Inflammatory macrophage (primary cell): Measurements from ENCODE around the gene ZNF507.
A peak's percentile ranks its signal among the peaks of the same experiment; 100 is the strongest.

Experiments used
- DNase-seq, 2 donors: peaks; one replicate each; pipeline ENCODE4 v3.0.0-alpha.2; 2020 to 2022

ZNF507 gene

DNA sequence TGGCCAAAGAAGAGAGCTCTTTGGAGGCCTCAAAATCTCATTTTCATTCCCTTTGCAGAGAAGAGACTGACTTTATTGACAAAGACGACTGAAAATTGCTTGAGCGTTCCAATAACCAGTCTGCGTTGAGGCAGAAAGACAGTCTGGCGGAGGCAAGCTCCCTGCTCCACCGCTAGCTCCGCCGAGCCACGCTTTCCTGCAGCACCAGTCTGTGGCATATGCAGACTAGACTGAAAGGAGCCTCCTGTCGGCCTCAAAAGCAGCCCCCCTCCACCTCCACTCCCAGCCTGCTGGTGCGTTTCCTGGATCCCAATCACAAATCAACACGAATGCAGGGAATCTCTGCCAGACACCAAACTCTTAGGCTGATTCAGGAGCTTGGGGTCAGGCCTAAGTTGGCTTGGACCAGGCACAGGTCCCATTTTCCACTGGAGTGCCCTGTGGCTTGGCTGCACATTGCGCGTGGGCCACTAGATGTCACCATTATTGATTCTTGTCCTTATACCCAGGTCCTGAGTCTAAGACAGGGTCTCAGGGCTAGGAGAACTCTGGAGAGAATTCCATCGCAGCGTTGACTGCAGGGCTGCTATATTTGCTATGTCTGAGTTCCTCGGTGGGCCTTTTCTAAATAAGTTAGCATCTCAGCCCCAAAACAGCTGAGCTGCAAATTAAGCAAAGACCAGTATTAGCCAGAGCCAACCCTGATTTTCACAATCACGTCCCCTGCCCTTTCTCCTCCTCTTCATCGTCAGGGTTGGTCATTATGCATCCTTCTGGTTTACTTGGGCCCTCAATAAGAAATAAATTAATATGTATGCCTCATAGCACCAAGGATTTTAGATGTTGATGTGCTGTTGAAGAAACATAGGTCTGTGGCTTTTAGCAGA lies 5.2 kb upstream of the ZNF507 start:
- peak; percentile 43 to 57 for DNase-seq

DNA sequence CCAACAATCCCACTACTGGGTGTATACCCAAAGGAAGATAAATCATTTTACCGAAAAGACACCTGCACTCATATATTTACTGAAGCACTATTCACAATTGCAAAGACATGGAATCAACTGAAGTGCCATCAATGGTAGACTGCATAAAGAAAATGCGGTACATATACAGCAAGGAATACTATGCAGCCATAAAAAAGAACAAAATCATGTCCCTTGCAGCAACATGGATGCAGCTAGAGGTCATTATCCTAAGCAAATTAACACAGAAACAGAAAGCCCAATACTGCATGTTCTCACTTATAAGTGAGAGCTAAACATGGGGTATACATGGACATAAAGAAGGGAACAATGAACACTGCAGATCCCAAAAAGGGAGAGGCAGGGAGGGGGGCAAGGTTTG lies 2.7 kb upstream of the ZNF507 start:
- no peak for DNase-seq

DNA sequence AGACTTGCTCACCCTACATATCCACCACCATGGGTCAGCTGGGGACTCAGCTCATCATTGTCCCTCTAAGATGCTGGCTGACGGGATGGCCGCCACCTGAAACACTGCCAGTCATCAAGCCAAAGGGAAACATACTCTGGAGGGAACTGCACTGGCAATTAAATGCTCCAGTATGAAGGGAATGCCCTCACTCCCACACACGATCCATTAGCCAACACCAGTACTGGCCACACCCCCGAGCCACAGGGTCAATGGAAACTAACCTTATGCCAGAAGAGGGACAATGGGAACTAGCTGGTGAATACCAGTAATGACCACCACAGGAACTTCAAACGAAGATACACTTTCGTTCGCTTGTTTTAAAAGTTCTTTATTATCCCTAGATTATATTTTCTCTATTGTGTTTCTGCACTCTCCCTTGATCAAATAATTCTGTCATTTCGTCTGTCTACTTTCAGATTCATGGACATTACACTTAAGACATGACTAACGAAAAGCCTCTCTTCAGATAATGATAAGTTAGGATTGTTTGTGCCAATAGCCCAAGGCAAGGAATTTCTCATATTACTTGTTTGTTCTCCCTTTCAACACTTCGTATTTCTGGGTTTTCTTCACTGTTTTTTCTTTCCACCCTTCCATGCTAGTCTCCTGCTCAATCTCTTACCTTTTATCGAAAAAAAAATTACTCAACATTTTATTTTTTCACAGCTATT lies 1.7 kb upstream of the ZNF507 start:
- peak; percentile 43 to 58 for DNase-seq

DNA sequence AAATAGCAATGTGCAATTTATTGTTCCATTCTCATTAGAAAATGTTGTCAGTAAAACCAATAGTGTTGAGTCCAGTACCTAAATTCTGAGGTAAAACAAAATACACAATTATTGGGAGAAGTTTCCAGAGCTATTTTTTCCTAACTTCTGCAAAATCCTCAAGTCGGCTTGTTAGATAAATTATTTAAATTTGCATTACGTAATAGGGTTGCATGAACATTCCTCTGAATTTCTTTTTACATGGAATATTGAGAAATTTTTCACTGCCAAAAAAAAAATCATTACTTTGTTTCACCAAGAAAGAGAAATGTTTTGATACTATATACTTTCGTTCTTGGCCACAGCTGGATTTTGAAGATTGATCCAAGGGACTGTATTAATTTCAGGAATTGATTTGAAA lies 1.5 kb downstream of the ZNF507 start:
- DNase-seq, result no peak

DNA sequence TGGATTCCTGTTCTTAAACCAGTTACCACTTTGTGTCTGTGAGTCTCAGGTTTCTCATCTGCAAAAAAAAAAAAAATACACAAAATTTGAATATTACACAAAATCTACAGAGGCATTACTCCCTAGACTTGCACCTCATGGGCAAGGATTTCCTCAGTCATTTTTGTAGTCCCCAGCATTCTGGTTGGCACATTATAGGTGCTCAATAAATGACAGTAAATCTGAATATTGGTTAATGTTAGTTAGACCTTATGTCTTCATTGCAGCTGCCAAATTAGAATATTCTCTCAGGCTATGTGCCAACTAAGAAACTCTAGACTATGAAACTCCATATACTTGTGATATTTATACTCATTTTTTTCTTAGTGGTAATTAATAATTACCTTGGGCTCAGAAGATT lies 2.2 kb downstream of the ZNF507 start:
- no peak for DNase-seq

DNA sequence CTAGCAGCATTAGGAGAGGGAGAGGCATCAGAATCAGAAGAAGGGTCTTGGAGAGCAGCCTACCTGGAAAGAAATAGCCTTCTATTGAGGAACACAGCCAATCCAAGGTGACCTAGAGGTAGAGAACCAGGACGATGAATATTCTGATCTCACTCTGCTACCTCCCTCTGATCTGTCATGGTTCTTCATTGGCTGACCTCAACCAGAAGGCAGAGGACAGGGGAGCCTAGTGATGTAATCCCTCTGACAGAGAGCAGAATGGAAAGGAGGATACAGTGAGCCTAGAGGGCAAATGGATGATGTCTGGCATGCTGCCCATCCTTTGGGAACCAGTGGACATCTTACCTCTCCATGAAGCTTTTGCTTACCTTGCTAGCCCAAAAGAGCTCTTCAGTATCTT lies 3.6 kb downstream of the ZNF507 start:
- DNase-seq, result no peak

DNA sequence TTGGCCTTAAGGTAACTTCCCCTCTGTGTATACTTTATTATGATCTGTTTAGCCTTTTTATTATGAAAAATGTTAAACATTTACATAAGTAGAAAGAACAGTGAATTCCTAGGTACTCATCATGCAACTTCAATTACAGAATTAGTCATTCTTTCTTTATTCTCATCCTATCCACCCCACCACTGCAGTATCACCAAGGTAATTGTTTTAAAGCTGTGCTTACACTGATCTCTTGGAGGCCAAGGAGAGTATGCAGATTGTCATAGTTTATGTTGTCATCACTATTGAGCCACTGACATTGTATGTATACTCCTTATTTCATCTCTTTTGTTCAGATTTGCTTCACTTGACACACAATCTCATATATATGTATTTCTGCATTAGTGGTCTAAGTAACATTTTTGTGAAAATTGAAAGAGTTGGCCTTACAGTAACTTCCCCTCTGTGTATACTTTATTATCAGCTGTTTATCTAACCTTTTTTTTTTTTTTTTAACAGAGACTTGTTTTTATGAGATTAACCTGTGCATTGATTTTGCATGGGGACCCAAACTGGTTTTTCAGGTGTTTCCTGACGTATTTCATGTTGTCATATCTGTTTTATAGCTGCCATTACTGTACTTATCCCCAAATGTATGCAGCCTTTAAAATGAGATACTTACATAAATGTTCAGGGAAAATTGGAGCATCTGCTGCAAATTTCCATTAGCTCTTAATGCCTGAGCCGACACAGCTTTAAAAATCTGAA lies 4.5 kb downstream of the ZNF507 start:
- no peak for DNase-seq

DNA sequence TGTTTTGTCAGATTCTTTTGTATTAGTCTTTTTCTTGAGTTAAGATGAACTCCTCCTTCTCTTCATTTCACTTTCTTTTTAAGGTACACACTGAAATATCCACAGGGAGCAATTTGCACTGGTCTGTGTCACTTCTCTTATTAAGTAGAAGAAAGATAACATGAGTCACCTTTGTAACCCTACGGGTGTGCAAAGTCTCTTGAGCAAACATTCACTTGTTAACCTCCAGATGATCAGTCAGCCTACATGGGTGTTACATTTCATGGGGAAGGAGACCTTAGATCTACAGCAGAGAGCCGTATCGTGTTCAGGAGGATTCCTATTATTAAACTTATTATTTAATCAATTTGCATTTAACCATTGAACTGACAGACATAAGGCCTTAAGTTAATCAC lies 5.1 kb downstream of the ZNF507 start:
- no peak for DNase-seq

DNA sequence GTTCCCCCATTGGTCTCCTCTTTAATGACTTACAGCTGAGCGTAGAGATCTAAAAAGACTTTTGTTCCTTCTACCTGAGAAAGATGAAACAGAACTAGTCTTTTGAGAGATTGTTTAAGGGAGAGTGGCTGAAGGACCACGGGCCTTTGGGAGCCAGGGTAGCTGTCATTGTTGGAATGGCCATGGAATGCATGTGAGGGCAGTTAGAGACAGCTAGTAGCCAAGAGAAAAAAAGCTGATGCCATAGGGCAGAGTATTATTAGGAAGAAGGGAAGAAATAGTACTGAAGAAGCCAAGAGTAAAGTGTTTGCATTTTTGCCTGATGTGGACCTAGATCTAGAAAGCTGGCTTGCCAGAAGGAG lies 5.6 kb downstream of the ZNF507 start:
- DNase-seq, result no peak

DNA sequence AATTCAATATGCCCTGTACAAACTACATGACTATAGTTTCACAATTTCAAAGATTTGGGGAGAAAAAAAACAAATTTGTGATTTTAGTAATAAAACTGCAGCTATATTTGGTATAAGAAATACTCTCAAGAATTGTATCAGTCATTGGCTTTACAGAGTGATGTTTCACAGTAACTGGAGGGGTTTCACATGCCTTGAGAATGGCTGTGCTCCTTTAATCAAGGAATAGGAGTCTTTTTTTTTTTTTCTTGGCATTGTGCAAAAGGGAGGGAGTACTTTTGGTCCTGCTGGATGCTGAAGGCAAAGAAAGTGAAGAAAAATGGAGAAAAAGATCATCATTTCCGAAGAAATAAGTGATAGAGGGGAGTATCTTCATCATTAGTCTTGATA lies 6.8 kb downstream of the ZNF507 start:
- DNase-seq, result no peak

DNA sequence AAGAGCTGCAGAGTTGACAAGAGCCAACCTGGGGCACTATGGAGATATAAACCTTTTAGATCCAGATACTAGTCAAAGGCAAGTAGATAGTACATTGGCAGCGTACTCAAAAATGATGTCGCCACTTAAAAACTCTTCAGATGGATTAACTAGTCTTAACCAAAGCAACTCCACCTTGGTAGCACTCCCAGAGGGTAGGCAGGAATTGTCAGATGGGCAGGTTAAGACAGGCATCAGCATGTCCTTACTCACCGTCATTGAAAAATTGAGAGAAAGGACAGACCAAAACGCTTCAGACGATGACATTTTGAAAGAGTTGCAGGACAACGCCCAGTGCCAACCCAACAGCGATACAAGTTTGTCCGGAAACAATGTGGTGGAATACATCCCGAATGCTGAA lies 8.9 kb downstream of the ZNF507 start:
- DNase-seq, result no peak

DNA sequence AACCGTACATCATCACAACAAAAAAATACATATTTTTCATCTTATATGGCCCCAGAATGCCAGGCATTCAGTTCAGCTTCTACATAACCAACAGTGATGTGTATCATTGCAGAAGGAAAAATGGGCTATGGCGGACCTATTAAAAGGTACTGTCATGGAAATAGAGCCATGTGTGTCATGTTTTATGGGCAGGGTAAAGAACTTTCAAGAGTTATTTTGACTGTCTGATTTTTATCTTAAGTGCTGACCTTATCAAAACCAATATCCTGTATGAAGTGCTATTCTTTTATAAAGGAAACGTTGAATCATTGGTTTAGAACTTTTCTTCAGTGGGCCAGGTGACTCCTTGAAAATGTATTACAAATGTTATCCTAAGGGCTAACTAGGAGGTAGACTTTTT lies 9.9 kb downstream of the ZNF507 start:
- no peak for DNase-seq

DNA sequence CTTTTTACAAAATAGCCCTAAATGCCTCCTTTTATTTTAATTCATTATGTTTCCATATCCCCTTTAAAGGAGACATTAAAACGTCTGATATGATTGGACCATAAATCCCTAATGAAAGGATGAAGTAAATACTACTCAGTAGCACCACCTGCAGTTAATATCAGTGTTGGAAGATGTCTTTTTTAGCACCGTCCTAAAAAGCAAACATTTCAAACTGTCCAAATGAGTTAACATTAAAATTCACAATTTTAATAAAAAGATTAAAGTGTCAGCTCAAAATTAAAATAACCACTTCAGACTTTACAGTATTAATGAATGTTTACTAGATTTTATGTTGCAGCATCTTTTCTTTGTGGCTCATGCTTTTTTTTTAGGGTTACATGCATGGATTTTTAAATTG lies 12.3 kb downstream of the ZNF507 start:
- no peak for DNase-seq

DNA sequence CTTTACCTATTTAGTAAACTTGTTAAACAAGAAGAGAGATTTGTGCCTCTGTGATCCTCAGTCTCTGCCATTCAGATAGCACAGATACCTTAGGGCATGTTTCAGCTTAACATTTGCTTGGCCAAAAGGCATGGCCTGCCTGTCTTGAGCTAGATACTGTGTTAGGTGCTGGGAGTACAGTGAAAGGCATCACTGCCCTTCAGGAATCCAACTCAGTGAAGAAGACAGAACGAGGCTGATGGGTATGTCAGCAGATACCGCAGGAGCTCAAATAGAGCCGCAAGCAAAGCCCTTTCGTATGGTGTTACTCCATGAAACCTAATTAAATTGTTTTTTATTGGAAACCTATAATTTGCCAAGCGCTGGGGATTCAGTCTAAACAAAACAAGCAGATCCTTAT lies 12.9 kb downstream of the ZNF507 start:
- DNase-seq, result no peak

DNA sequence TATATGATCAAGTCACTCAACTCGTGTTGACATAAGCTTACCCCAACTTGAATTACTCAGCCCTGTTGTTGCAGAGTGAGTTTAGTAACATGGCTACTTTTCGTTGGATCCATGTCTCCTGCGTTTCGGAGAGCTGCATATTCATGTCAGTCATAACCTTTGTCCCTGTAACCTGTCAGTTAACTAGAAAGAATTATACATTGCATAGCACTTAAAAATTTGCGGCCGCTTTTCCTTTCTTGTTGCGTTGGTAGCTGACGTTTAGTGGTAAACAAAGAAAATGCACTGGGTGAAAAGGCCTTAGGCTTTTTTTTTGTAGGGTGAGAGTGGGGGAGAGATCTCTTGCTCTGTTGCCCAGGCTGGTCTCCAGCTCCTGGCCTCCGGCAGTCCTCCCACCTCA lies 14.2 kb downstream of the ZNF507 start:
- no peak for DNase-seq

DNA sequence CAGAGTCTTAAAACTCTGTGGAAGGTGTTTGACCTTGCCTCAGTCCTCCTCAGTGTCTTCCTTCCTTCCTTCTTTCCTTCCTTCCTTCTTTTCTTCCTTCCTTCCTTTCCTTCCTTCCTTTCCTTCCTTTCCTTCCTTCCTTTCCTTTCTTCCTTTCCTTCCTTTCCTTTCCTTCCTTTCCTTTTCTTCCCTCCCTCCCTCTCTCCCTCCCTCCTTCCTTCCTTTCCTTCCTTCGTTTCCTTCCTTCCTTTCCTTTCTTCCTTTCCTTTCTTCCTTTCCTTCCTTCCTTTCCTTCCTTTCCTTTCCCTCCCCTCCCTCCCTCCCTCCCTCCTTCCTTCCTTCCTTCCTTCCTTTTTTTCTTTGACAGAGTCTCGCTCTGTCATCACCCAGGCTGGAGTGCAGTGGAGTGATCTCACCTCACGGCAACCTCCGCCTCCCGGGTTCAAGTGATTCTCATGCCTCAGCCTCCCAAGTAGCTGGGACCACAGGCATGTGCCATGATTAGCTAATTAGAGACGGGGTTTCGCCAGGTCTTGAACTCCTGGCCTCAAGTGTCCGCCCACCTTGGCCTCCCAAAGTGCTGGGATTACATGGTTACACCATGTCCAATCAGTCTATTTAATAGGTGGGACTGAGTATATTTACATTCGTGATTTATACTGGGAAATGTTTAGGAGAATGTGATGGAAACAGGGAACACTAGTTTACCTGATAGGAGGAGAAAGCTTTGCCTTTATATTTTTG lies 16.3 kb downstream of the ZNF507 start:
- no peak for DNase-seq

DNA sequence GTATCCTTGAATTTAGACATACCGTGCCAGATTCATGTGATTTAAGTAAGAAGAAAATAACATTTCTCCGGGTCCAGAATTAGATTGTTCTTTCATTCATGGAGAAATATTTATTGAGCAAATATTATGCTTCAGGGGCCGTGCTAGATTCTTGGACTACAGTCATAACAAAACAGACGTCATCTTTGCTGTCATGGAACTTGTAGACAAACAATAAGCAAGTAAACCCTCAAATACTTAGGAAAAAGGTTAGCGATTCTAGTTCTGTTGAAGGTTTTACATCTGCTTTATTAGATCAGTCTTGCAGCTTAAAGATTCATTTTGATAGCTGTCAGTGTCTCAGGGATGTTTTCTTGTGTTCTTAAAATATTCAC lies 16.9 kb downstream of the ZNF507 start:
- no peak for DNase-seq

DNA sequence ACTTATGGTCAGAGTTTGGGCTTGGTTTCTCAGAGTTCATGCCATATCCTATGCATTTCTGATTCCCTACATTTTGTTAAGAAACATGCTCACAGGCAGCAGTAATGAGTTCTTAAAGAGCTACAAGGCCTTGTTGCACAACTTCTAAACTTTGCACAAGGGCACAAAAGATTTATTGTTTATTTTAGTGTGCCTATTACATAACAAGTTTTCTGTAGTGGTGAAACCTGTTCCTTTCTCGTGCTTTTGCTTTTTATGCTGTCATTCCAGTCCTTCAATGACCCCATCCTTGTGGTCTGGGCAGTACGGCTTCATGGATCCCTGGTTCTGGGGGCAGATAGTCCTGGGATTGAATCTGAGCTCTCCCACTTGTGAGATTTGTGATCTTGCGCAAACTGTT lies 17.8 kb downstream of the ZNF507 start:
- peak; percentile 9 to 51 for DNase-seq

DNA sequence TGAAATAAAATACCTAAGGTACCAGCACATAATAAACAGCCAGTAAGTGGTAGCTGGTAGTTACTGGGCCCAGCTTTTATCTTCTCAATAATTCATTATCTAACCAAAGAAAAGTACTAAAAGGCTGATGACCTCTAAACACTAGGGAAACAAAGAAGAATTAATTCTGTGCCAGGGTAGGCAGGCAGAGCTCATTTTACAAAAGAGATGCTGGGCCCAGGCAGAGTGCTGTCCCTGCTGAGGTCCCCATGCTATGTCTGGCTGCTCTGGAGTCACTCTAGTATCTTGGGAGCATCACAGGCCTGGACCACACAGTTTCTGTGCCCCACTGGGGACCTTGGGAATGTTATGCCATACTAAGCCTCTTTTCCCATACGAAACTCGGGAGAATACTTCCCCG lies 18.2 kb downstream of the ZNF507 start:
- no peak for DNase-seq

DNA sequence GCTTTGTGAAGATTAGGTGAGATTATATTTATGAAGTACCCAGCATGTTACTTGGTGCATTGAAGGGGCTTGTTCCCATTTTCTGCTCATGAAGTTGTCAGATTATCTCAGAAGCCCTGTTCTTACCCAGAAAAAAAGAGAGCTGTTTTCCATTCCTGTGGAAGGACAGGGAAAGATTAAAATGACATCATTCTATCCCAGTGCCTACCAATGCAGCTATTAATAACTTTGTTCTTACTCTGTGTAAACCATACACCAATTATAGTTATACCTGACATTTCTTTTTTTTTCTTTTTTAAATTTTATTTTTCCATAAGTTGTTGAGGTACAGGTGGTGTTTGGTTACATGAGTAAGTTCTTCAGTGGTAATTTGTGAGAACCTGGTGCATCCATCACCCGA lies 18.6 kb downstream of the ZNF507 start:
- no peak for DNase-seq

DNA sequence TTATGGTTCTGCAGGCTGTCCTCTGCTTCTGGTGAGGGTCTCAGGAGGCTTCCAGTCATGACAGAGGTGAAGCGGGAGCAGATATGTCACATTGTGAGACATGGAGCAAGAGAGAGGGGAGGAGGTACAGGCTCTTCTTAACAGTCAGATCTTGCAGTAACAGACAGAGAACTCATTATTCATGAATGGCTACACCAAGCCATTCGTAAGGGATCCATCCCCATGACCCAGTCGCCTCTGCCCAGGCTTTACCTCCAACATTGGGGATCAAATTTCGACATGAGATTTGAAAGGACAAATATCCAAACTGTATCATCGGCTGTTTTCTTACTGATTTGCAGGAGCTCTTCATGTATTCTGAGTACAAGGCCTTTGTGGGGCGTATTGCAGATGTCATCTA lies 21.7 kb downstream of the ZNF507 start:
- DNase-seq, result no peak

DNA sequence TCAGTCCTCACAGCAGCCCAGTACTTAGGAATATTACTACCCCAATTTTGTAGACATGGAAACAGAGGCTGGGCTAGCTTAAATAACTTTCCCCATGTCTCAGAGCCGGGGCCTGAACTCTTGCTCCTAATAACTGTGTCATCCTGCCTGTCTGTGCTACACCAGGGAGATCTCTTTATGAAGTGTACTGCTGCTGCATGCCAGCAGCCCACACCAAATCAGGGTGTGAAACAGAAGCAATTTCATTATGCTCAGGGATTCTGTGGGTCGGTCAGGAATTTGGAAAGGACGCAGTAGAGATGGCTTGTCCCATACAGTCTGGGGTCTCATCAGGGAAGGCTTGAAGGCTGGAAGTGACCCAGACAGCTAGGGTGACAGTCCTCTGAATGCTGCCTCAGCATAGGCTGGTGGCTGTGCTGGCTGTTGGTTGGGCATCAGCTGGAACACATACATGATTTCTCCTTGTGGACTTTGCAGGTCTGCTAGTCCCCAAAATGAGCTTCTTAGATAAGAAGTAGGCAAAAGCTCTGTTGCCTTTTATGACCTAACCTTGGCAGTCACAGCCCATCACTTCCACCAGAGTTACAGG lies 22.6 kb downstream of the ZNF507 start:
- DNase-seq, result no peak

DNA sequence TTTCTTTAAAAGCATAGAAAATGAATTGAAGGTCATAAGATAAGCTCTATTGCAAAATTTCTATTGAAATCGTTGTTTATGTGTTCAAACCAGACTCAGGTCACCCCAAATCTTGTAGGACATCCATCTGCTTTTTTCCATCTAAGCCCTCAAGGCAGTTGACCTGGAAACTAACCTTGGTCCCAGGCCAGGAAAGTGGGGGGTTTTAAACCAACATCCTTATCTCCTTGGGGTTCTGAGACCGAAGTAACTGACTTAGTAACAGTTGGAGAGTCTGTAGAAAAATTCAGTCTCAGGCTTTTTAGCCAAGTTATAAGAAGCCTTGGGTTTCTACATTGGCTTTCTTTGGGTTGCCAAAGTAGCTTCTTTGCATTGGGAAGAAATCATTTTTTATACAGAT lies 23.4 kb downstream of the ZNF507 start:
- no peak for DNase-seq
